NCI-H774 (cell line): Measurements from ENCODE around the gene APC.

ENCODE experiments used
- DNase-seq: peaks from one replicate; lab custom pipeline; 2025; lab: John Stamatoyannopoulos, UW

APC gene

DNA sequence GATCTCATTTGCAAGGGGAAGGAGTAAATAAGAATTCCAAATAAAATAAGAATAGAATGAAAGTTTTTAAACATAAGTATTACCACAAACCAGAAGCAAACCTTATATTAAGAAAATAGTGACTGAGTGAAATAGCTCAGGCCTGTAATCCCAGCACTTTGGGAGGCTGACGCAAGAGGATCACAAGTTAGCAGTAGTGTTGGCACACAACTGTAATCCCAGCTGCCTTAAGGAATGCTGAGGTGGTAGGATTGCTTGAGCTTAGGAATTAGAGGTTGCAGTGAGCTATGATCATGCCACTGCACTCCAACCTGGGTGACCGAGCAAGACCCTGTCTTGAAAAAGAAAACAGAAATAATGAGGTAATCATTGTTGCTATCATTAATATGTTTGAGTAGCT is 47.0 kb downstream of the APC start:
- DNase-seq: no peak

DNA sequence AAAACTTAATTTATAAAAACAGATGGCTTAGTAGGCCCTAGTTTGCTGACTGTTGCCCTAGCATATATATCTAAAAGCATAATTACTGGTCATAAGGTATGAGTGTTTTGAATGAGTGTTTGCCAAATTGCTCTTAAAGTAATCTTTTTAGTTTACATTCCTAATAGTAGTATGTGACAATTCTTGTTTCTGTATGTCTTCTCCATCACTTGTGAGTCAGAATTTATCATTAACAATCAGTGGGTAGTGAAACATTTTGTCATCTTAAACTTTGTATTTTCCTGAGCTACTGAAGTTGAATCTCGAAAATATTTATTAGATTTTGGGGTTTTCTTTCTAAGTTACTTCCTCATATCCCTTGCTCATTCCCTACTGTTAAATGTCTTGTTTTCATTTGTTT is 49.6 kb downstream of the APC start:
- no peak for DNase-seq

DNA sequence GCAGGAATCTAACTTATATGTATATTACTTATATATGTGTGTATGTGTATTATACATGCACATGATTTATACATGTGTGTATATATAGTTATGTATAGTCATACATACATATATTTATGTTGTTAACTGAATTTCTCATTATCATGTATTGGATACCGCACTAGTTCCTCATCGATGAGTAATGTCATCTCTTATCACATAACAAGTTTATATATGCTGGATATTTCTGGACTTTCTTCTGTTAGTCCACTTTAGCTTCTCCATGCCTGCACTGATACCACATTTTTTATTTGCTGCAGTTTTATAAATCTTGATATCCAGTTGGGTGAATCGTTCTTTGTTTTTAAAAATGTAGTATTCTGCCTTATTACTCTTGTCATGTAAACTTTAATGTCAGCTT is 50.2 kb downstream of the APC start:
- no peak for DNase-seq

DNA sequence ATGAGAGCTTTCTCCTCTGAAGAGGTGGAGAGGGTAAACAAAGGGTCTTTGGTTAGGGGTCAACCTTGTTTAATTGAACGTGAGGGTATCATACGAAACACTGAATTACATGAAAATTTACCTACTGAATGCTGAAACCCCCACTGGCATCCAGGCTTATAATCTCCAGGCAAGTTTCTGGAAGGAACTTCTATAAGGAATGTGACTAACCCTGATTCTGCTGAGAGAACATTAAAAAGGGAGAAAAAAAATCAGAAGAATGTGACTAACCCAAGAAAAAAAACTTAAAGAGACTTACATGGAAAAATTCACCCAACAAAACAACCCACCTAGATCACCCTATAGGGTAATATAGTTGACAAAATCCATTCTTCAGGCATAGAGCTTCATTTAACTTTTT is 55.5 kb downstream of the APC start:
- DNase-seq: no peak

DNA sequence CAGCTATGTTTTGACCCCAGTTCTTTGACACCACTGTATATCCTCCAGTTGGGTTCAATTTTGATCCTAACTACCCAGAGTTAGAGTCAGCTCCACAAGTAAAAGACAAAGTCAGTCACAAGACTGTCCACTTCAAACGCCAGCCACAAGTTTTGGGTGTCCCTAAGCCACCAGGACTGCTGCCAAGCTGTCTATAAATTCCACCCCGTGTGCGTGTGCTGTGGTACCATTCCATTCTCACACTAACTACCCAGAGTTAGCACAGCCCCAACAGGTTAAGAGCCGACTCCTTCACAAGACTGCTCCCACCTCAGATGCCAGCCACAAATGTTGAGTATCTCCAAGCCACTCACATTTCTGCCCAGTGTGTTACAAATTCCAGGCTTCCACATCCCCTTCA is 56.7 kb downstream of the APC start:
- DNase-seq: no peak

DNA sequence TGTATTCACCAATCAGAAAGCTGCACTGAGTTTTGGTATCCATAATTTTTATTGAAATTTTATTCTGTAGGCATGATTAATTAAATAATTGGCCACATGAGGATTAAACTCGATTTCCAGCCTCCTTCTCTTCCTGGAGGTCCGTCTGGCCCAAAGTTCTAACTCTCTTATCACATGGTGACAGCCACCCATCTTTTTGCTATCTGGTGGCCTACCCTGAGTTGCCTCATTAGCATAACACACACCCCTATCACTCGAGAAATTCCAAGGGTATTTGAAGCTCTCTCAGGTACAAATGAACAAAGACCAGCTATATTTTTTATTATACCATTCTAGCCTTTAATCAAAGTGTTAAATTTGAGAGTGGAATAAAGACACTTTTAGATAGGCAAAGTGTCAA is 57.7 kb downstream of the APC start:
- no peak for DNase-seq

DNA sequence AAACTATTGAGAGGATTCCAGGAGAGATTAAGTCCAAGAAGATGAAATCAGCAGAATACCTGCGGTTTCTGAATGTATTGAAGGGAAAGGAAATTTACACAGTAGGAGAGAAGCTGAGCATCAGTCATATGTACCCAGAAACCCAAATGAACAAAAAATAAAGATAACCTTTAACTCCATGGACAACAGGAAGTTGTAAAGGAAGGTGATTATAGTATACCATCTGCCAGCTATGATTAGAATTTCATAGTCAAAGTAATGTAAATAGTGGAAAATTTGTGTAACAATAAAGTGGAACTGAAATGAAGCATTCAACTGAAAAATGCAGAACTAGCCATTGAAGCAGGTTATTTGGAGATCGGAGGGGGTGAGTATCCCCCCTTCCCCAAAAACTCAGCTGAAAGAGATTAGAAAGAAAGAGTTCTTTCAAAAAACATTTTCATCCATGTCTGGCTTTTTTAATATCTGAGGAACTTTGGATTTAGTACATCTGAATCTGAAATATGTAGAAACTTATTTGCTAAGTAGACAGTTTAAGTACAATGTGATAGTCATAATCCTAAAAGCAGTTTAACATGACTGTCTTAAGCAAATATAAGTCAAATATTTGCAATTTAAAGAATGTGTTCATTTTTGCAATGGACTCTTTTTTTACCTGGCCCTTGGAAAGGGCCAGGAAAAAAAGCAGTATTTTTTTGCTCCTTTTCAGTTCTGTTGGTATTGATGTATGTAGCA is 58.4 kb downstream of the APC start:
- DNase-seq: no peak

DNA sequence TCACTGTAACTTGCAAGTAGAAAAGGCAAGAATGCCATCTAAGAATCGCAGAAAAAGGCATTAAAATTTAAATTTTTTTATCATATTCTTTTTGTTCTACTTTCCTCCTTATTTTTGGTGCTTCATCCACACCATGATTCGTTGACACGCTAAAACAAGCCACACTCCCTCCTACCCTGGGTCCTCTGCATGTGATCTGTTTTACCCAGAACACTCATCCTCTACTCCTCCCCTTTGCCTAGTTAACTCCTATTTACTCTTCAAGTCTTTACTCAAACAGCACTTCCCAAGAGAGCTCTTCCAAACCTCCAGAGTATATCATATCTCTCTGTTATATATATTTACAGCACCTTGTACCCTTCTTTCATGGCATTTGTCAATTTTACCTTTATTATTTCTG is 62.0 kb downstream of the APC start:
- no peak for DNase-seq

DNA sequence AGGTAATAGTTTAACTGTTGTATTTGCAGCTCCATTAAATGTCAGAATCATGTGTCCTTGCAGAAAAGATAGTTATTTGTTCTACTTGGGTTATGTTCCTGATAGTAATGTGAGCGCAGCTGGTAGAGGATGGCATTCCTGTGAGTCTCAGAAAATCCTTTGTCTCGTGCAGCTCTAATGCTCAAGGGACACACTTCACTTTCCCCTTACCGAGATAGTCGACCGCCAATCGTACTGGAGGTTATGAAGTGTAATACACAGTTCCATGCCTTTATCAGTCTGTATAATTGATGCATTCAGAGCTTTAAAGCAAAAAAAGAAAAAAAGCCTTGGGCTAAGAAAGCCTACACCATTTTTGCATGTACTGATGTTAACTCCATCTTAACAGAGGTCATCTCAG is 63.2 kb downstream of the APC start:
- no peak for DNase-seq

DNA sequence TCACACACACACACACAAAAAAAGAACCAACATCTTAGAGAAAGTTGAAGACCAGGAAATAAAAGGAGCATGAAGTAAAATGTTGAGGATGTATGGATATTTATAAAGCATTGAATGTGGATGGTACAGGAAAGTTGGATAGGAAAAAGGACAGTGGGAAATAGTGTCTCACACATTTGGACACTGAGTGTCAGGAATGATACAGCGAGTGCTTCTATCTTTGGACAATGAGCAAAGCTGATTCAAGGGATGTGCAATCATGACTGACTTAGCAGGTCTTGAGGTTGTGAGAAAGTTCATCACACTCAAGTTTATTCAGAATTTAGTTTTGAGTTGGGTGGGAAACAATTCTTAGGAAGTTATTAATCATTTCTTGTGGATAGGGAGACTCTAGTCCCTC is 73.3 kb downstream of the APC start:
- no peak for DNase-seq

DNA sequence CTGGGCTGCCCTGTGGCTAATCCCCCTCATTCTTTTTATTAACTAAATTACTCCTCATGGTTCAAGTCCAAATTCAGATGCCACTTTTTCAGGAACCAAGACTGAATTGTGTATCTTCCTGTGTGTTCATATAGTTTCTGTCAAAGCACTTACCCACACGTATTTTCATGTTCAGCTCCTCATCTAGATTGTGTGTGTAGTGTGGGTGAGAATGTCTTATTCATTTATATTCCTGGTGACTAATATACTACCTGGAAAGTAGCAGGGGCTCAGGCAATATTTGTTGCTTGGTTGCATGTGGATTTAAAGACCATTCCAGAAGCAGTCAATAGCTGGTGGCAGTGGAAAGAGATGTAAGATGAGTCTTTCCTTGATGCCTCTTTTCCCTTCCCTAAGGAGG is 74.9 kb downstream of the APC start:
- DNase-seq: no peak

DNA sequence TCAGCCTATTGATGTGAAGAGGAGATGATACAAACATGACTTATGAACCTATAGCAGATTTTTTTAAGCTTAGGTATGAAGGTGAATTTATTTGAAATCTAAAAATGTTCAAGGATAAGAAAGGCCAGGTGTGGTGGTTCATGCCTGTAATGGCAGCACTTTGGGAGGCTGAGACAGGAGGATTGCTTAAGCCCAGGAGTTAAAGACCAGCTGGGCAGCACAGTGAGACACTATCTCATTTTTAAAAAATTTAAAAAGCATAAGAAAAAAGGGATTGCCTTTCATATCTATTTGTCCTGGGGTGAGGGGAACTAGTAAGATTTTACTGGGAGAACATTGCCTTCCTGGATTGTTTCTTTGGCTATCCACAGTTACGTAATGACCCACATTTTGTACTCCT is 82.6 kb downstream of the APC start:
- DNase-seq: no peak

DNA sequence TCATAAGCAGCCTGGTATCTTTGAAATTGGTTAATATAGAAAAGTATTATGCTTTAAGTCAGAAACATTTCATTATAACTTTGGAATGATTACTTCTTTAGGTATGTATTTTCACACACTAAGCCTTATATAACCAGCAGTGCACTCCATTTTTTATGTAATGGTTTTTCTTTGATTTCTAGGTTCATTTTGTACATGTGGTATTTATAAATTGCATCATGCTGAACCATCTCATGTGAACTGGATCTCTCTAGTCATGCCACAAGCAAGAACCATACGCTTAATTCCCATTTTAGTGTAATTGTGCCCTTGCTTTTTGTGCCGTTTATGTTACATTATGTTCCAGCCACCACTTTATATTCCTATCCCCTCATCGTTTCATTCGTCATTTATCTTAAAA is 84.8 kb downstream of the APC start:
- DNase-seq: no peak

DNA sequence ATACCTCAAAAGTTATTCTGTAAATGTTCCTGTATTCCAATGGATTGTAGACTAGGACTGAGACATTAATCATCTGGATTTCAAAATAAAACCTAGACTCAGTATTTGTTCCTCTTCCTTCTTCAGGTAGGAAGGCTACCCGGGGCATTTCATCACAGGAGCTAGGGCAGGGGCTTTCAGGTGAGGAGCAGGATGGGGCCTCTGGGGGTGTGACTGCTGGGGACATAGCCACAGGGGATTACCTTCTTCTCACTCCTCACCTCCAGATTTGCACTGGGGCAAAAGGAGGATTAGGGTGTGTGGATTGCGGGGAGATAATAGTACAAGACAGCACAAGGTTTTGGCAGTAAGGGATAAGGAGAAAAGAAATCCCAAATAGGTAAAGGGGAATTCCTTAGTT is 85.5 kb downstream of the APC start:
- no peak for DNase-seq

DNA sequence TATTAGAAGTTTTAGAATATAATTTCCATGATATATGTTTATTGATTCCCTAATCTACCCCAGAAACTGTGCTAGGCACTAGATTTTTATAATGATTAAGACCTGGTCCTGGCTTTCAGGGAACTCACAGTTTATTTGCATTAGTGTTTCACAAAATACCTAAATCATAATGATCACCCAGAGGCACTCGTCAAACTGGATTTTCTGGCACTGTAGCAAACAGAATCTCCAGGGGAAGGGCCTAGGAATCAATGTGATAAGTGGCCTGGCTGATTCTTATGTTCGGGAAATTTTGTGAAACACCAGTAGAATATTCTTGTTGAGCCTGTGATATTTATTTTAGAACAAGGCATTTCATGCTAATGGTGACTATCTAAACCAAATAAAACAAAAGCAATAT is 86.0 kb downstream of the APC start:
- no peak for DNase-seq

DNA sequence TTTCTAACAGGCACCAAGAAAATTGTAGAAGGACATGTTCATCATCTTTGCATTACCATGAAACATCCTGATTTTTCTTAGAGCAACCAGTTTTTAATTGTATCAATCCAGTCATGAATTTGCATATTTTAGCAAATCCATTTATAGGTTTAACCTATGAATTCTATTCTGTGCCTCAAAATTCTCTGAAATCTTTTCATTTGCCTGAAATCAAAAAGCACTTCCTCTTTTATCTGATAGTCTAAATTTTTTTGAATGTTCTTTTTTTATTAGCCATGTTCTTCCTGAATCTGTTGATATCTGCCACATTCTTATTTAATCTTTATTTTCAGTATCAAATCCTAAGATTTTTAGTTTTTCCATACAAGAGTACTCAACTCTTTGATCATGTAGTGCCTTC is 86.5 kb downstream of the APC start:
- no peak for DNase-seq

DNA sequence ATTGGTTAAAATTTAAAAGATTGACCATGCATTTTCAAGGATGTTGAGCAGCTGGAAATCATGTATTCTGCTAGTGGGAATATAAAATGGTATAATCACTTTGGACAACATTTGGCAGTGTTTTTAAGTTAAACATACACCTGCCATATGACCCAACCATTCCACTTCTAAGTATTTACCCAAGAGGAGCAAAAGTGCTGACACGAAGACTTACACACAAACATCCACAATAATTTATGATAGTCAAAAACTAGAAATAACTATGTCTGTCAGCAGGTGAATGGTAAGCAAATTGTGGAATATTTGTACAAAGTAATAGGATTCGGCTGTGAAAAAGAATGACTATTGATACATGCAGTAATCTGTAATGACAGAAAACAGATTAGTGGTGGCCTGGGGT is 92.7 kb downstream of the APC start:
- DNase-seq: no peak

DNA sequence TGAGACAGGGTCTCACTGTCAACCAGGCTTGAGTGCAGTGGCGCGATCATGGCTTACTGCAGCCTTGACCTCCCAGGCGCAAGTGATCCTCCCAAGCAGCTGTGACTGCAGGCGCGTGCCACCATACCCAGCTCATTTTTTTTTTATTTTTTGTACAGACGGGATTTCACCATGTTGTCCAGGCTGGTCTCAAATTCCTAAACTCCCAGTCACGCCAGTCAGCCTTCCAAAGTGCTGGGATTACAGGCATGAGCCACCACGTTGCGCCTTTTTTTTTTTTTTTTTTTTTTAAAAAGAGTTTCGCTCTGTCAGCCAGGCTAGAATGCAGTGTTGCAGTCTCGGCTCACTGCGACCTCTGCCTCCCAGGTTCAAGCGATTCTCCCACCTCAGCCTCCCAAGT is 96.3 kb downstream of the APC start:
- DNase-seq: no peak

DNA sequence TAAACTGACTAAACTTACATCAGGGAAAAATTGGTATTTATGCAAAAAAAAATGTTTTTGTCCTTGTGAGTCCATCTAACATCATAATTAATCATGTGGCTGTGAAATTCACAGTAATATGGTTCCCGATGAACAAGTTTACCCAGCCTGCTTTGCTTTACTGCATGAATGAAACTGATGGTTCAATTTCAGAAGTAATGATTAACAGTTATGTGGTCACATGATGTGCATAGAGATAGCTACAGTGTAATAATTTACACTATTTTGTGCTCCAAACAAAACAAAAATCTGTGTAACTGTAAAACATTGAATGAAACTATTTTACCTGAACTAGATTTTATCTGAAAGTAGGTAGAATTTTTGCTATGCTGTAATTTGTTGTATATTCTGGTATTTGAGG is 106.8 kb downstream of the APC start:
- no peak for DNase-seq

DNA sequence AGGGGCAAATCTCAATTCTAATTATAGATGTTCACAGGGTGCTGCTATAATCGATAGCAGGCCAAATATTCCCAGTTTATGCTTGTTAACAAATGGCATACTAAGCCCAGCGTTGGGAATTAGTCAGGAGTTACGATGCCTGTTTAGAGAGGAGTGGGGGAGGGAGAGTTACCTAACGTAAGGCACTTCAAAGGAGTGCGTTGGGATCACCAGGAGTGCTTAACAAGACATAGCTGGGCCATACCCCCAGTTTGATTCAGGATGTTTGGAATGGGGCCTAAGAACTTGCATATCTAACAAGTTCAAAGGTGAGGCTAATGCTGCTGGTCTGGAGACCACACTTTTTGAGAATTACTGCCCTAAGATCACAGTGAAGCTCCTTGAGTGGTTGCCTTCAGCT is 108.9 kb downstream of the APC start:
- DNase-seq: no peak

DNA sequence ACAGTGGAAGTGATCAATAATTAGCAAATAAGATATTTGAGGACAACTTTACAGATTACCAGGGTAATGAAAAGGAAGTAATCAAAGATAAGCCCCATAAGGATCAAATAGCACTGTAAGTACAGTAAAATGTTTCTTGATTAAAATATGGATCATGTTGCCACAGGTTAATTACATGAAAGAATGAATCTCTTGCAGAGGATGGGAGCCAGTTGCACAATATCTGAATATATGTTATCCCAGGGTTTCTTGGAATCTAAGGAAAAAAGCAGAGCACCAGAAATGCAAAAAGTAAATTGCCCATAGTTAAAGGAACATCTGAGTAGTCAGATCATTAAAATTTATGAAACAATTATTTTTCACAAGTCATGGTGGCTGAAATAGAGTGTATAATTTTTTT is 109.6 kb downstream of the APC start:
- no peak for DNase-seq

DNA sequence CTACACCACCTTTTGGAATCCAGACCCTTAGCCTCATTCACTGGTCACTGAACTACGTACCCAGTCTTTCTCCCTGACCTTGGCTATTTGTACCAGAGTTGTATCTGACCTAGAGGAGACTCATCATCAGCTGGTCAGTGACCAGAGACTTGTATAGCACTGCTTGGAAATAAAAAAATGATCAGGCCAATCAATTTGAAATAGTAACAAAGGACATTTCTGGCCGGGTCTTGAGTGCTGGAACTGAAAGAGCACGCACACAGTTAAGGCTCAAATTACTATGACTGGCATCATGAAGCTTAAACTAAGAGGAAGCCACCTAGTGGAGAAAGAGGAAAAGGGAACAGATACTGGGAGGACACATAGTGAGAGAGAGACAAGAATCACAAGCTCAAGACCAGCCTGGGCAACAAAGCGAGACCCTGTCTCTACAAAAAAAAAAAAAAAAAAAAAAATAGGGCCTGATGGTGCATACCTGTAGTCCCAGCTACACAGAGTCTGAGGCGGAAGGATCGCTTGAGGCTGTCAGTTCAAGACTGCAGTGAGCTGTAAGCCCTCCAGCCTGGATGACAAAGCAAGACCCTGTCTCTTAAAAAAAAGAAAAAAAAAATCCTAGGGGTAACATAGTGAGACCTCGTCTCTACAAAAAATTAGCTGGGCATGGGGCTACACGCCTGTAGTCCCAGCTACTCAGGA is 110.6 kb downstream of the APC start:
- peak; percentile 54 for DNase-seq

DNA sequence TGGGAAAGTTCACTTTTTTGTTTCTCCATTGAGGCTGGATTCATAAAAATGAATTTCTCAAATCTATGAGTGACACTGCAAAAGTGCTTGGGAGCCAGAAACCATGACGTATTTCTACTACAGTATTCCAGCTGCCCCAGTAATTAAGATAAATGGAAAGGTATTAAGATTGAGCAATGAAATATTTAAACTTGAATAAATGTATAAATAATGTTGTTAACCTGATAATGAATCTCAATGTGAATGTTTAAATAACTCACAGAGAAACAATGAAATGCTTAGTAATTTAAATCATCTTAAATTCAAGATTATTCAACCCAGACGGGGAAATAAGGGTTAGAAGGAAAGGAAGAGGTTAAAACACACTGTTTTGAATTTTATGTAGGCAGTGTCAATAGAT is 112.2 kb downstream of the APC start:
- DNase-seq: no peak

DNA sequence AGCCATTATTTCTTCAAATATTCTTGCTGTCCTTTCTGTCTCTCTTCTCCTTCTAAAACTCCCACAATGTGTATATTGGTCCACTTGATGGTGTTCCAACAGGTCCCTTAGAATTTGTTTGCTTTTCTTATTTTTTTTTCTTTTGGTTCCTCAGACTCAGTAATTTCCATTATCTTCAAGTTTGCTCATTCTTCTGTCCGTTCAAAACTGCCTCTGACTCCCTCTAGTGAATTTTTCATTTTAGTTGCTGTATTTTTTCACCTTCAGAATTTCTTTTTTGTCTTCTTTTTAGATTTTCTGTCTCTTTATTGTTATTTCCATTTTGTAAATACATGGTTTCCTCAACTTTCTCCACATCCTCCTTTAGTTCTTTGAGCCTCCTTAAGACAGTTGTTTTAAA is 117.0 kb downstream of the APC start:
- DNase-seq: no peak
